Trophoblast cell (in vitro differentiated cells and primary cell): ENCODE data around the gene KCNK5.

Experiments used
- DNase-seq, 2 donors: peaks; one replicate each; pipeline ENCODE4 v3.0.0-alpha.2; 2016
- H2AFZ ChIP-seq: 2 replicates; pipeline ENCODE4 v1.6.1; 2013; ENCODE audit warnings: low read length, moderate library complexity, mild to moderate bottlenecking; ENCODE audit not compliant: insufficient read depth, poor library complexity
- H2AK5ac ChIP-seq: 2 replicates; pipeline ENCODE4 v1.6.1; 2013; ENCODE audit warnings: mild to moderate bottlenecking, low read length
- H2BK120ac ChIP-seq: 2 replicates; pipeline ENCODE4 v1.6.1; 2013; ENCODE audit warnings: low read length, mild to moderate bottlenecking, moderate library complexity; ENCODE audit not compliant: insufficient read depth, poor library complexity
- H2BK12ac ChIP-seq: 2 replicates; pipeline ENCODE4 v1.6.1; 2013; ENCODE audit warnings: mild to moderate bottlenecking, low read length, moderate library complexity
- H2BK5ac ChIP-seq: 2 replicates; pipeline ENCODE4 v1.6.1; 2013; ENCODE audit warnings: low read length, low read depth, moderate library complexity, mild to moderate bottlenecking; ENCODE audit not compliant: poor library complexity
- H3K14ac ChIP-seq: 2 replicates; pipeline ENCODE4 v1.6.1; 2013; ENCODE audit warnings: mild to moderate bottlenecking, low read length
- H3K18ac ChIP-seq: 2 replicates; pipeline ENCODE4 v1.6.1; 2013; ENCODE audit warnings: mild to moderate bottlenecking, low read length
- H3K23ac ChIP-seq: 2 replicates; pipeline ENCODE4 v1.6.1; 2013; ENCODE audit warnings: low read length
- H3K27ac ChIP-seq: 2 replicates; pipeline ENCODE4 v1.5.1; 2013; ENCODE audit warnings: low read depth, mild to moderate bottlenecking, inconsistent platforms, low read length, moderate library complexity
- H3K27me3 ChIP-seq: 2 replicates; pipeline ENCODE4 v1.6.1; 2013; ENCODE audit warnings: inconsistent platforms, mild to moderate bottlenecking, low read length, moderate library complexity; ENCODE audit not compliant: insufficient read depth
- H3K36me3 ChIP-seq, 2 experiments: 1 replicate in 1 of 2; 2 replicates in 1 of 2; pipeline ENCODE4 v1.6.1; 2013; ENCODE audit warnings: low read length in 2 of 2, mild to moderate bottlenecking in 2 of 2, moderate library complexity in 1 of 2; ENCODE audit not compliant: insufficient read depth in 2 of 2, control insufficient read depth in 1 of 2
- H3K4ac ChIP-seq: 2 replicates; pipeline ENCODE4 v1.6.1; 2013; ENCODE audit warnings: low read depth, mild to moderate bottlenecking, low read length, moderate library complexity
- H3K4me1 ChIP-seq, 2 experiments: 1 replicate in 1 of 2; 2 replicates in 1 of 2; pipeline ENCODE4 v1.6.1; 2013; ENCODE audit warnings: low read length in 2 of 2, mild to moderate bottlenecking in 2 of 2, moderate library complexity in 1 of 2; ENCODE audit not compliant: insufficient read depth in 2 of 2, control insufficient read depth in 1 of 2
- H3K4me2 ChIP-seq: 2 replicates; pipeline ENCODE4 v1.6.1; 2013; ENCODE audit warnings: inconsistent platforms, mild to moderate bottlenecking, low read length, moderate library complexity
- H3K4me3 ChIP-seq: 2 replicates; pipeline ENCODE4 v1.5.1; 2013; ENCODE audit warnings: mild to moderate bottlenecking, low read depth, low read length, inconsistent platforms
- H3K79me1 ChIP-seq: one replicate; pipeline ENCODE4 v1.6.1; 2013; ENCODE audit warnings: low read length
- H3K79me2 ChIP-seq: 2 replicates; pipeline ENCODE4 v1.6.1; 2013; ENCODE audit warnings: low read length, mild to moderate bottlenecking; ENCODE audit not compliant: control insufficient read depth, insufficient read depth, poor library complexity
- H3K9ac ChIP-seq: 2 replicates; pipeline ENCODE4 v1.6.1; 2013; ENCODE audit warnings: mild to moderate bottlenecking, low read length
- H3K9me3 ChIP-seq: 2 replicates; pipeline ENCODE4 v1.6.1; 2013; ENCODE audit warnings: low read depth, mild to moderate bottlenecking, control low read depth, inconsistent platforms, low read length; ENCODE audit not compliant: insufficient read depth
- H4K12ac ChIP-seq: 2 replicates; pipeline ENCODE4 v1.6.1; 2013; ENCODE audit warnings: low read depth, mild to moderate bottlenecking, low read length, moderate library complexity
- H4K8ac ChIP-seq: 2 replicates; pipeline ENCODE4 v1.6.1; 2013; ENCODE audit warnings: low read depth, mild to moderate bottlenecking, low read length, moderate library complexity
- H4K91ac ChIP-seq: one replicate; pipeline ENCODE4 v1.6.1; 2013; ENCODE audit warnings: low read depth, mild to moderate bottlenecking, low read length, moderate library complexity
- WGBS: extraction: QIAGEN DNeasy Blood & Tissue Kit; methylation state at CpG from one replicate; pipeline ENCODE4 v1.1.7; 2013; ENCODE audit warnings: missing lambda C conversion rate; ENCODE audit not compliant: insufficient read length, insufficient coverage; ENCODE audit errors: extremely low coverage; 5-methylcytosine and 5-hydroxymethylcytosine counted together

Gene KCNK5

GRCh38 chr6:39143238-39143930 lies 85.9 kb downstream of the KCNK5 start:
- Histone ChIP-seq H3K9me3 (no peaks in the 10 kb centered on the region), H4K8ac (no peak overlapping the region), H2AK5ac (no peak overlapping the region), H3K9ac (no peak overlapping the region), H3K36me3 (no peaks in the 10 kb centered on the region), H3K79me1 (no peaks in the 10 kb centered on the region), H3K27me3 (no peaks in the 10 kb centered on the region), H3K79me2 (no peaks in the 10 kb centered on the region), H3K23ac (no peak overlapping the region), H3K4me2 (no peak overlapping the region), H3K18ac (no peak overlapping the region), H2BK5ac (no peak overlapping the region), H4K91ac (no peak overlapping the region), H3K4me3 (no peak overlapping the region), H2BK120ac (no peak overlapping the region), H3K4ac (no peak overlapping the region), H2BK12ac (no peak overlapping the region), H3K14ac (no peak overlapping the region), H3K4me1 (no peaks in the 10 kb centered on the region), H4K12ac (no peak overlapping the region), H2AFZ (no peak overlapping the region), H3K27ac (no peak overlapping the region)
- WGBS: no CpG with 5 or more reads among the region's 13 CpGs
- peak; percentile 77 to 85 for DNase-seq

GRCh38 chr6:39140556-39141167 lies 88.6 kb downstream of the KCNK5 start:
- no peak for DNase-seq
- no peak overlapping the region for H3K27ac ChIP-seq
- H4K91ac ChIP-seq: no peak overlapping the region
- no peak overlapping the region for H3K4ac ChIP-seq
- H3K14ac ChIP-seq: no peak overlapping the region
- H4K12ac ChIP-seq: no peak overlapping the region
- H3K27me3 ChIP-seq: no peaks in the 10 kb centered on the region
- H3K4me3 ChIP-seq: no peak overlapping the region
- WGBS: no CpG with 5 or more reads among the region's 7 CpGs
- no peak overlapping the region for H3K9ac ChIP-seq
- H3K79me1 ChIP-seq: no peaks in the 10 kb centered on the region
- H2BK120ac ChIP-seq: no peak overlapping the region
- no peak overlapping the region for H2BK12ac ChIP-seq
- H3K4me1 ChIP-seq: no peaks in the 10 kb centered on the region
- H2AK5ac ChIP-seq: no peak overlapping the region
- H3K23ac ChIP-seq: no peak overlapping the region
- H3K79me2 ChIP-seq: no peaks in the 10 kb centered on the region
- no peaks in the 10 kb centered on the region for H3K9me3 ChIP-seq
- H2BK5ac ChIP-seq: no peak overlapping the region
- no peak overlapping the region for H3K18ac ChIP-seq
- no peak overlapping the region for H2AFZ ChIP-seq
- no peak overlapping the region for H4K8ac ChIP-seq
- H3K4me2 ChIP-seq: no peak overlapping the region
- H3K36me3 ChIP-seq: no peaks in the 10 kb centered on the region
